BJ (cell line): ENCODE measurements around the gene RERE. TPM values are rescaled to one million over a fixed set of nuclear protein-coding genes. Genes with fewer than 3 reads are reported as not detected.

Experiments used
- CTCF ChIA-PET: fragments of 350-600 bp; formaldehyde crosslinking; extraction: SDS; loops from one replicate; lab custom pipeline; 2021; ENCODE audit warnings: antibody characterized with exemption, inconsistent platforms; lab: Yijun Ruan, JAX
- POLR2A ChIA-PET: fragments of 300-600 bp; sonication (Branson Sonifier 250); formaldehyde crosslinking; extraction: SDS; loops from one replicate; lab custom pipeline; 2021; ENCODE audit warnings: antibody characterized with exemption; lab: Charles Lee
- DNase-seq: peaks from one replicate; pipeline ENCODE4 v3.0.0-alpha.2; 2011; ENCODE audit warnings: low read depth
- H3K27me3 ChIP-seq: 2 replicates; pipeline ENCODE4 v1.6.0; 2011; ENCODE audit warnings: low read length; ENCODE audit not compliant: control insufficient read depth, insufficient read depth
- H3K36me3 ChIP-seq: 2 replicates; pipeline ENCODE4 v1.5.1; 2011; ENCODE audit warnings: low read length; ENCODE audit not compliant: control insufficient read depth, insufficient read depth
- H3K4me3 ChIP-seq: 2 replicates; pipeline ENCODE4 v1.5.1; 2011; ENCODE audit warnings: low read depth, mild to moderate bottlenecking, control low read depth, low read length
- CTCF ChIP-seq: IDR thresholded peaks from 2 replicates; pipeline ENCODE4 v1.5.1; 2011; ENCODE audit warnings: low read depth, mild to moderate bottlenecking, control low read depth, inconsistent platforms, low read length, moderate library complexity; ENCODE audit not compliant: insufficient read depth
- polyA plus RNA-seq: library from polyadenylated mRNA; depleted of rRNA; stranded (reverse); fragments of >200 nt; gene quantifications from 2 replicates; pipeline ENCODE4 v1.2.3, GENCODE V29; 2011

Gene RERE
- polyA plus RNA-seq, 1 experiment, result 3.8 TPM

GRCh38 chr1:8702850-8703810, 114.3 kb downstream of the RERE start:
- H3K27me3 ChIP-seq, result no peaks in the 10 kb centered on the region
- H3K4me3 ChIP-seq, result peak overlapping the region; percentile 59

DNA sequence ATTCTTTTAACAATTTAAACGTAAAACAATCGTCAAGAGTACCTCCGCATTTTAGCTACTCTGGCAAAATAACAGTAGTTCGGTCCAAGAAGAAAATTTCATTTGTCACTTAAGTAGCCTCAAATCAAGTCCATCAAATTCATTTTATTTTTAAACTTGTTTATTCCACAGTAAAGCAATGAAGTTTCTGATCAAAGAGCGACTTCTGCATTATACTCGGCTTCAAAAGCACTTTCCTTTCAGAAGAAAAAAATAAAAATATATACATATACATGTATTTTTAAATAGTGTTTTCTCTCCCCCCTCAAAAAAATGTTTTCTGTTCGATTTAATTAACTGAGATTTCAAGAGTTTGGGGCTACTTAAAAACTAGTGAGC, 115.0 kb downstream of the RERE start:
- Histone ChIP-seq H3K27me3 (no peaks in the 10 kb centered on the region), H3K4me3 (peak overlapping the region; percentile 59), H3K36me3 (no peaks in the 10 kb centered on the region)
- ChIA-PET CTCF (interaction anchor here (0.6 to 1.5 kb wide), 2 partner anchors 27 to 76 kb away, joined by 3 read pairs; no protein-coding TSS in a partner anchor), POLR2A (no interaction called here)
- TF ChIP-seq CTCF, result no peak
- no peak for DNase-seq

More at GRCh38 chr1:8702850-8703810, 114.3 kb downstream of the RERE start:
- CTCF ChIA-PET, result interaction anchor here (0.6 to 0.9 kb wide), 5 partner anchors 36 to 690 kb away, joined by 3 read pairs; no protein-coding TSS in a partner anchor
- 0 out of 2 replicates have a peak, but pooled peaks have one; percentile 5 for TF ChIP-seq CTCF
- POLR2A ChIA-PET, result interaction anchor here (0.7 kb wide), 2 partner anchors 10 to 291 kb away, joined by 3 to 23 read pairs; no protein-coding TSS in a partner anchor
- H3K36me3 ChIP-seq, result no peaks in the 10 kb centered on the region
- peak; percentile 54 for DNase-seq

DNA sequence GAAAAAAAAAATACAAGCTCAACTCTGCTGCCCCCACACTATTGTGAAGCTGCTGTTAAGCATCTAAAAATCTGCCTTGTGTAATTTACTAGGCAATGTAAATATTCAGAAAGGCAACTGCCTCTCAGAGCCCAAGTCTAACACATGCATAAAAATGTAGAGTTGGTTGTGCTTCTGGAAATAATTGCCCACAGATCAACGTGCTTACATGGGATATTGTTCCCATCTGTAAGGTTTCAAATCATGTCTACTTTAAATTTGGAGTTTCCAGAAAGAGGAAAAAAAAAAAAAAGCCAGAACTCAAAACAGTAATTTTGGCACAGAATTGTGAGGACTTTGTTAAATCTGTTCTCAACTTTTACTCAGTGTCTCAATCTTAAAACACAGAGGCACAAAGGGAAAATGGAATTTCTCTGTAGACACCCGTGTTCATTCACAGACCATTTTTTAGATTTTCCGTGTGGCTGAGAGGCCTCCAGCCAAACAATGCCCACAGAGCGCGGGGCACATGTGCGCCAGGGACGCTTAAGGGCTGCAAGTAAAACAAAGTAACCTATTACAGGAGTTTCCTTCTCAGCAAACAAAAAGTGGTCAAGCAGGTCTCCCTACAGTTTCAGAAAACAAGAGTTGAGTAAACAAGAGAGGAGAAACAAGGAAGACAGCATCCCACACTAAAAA, 115.5 kb downstream of the RERE start:
- TF ChIP-seq CTCF, result no peak
- ChIA-PET CTCF (interaction anchor here (0.6 to 1.5 kb wide), 4 partner anchors 25 to 150 kb away, joined by 3 to 5 read pairs (median 3); no protein-coding TSS in a partner anchor), POLR2A (no interaction called here)
- Histone ChIP-seq H3K27me3 (no peaks in the 10 kb centered on the region), H3K36me3 (no peaks in the 10 kb centered on the region), H3K4me3 (peak overlapping the region; percentile 59)
- no peak for DNase-seq

- no peak for TF ChIP-seq CTCF
- no peaks in the 10 kb centered on the region for H3K27me3 ChIP-seq
- DNase-seq, result no peak
- no peaks in the 10 kb centered on the region for H3K36me3 ChIP-seq
- no peak overlapping the region for H3K4me3 ChIP-seq
- CTCF ChIA-PET, result interaction anchor here (1.4 kb wide), 1 partner anchor 28 kb away, joined by 4 read pairs; no protein-coding TSS in a partner anchor
- POLR2A ChIA-PET, result no interaction called here
Observed at GRCh38 chr1:8699679-8700078, 117.8 kb downstream of the RERE start.

- ChIA-PET POLR2A (no interaction called here), CTCF (interaction anchor here (1.2 to 1.4 kb wide), 2 partner anchors 27 to 137 kb away, joined by 4 to 7 read pairs; no protein-coding TSS in a partner anchor)
- DNase-seq, result no peak
- no peaks in the 10 kb centered on the region for H3K36me3 ChIP-seq
- H3K27me3 ChIP-seq, result no peaks in the 10 kb centered on the region
- no peak overlapping the region for H3K4me3 ChIP-seq
- TF ChIP-seq CTCF, result no peak
Observed at GRCh38 chr1:8698937-8699447, 118.4 kb downstream of the RERE start.
